ENCODE measurements around the gene MAP2K4. TPM values are rescaled to one million over a fixed set of nuclear protein-coding genes. Genes with fewer than 3 reads are reported as not detected.

Gene MAP2K4
- total RNA-seq, 1 donor: 39.3 TPM

DNA sequence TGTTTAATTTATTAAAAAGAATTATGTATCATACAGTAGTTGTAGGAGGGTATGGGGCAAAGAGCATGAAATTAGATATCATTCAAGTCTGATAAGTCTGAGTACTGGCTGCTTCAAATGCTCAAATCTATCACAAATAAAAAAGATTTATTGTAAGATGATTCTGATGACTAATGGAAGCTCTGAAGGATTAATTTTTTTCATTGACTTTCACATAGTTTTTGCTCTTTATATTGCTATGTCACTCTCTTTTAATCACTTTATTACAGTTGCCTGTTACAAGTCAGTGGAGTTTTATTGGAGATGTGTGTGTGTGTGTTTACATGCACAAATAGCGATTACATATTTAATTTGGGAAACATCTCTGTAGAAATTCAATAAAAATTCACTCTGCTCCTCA, 15.0 kb downstream of the MAP2K4 start:
- DNase-seq (ENCODE audit: low read depth): no peak
- no peak overlapping the region for H3K4me3 ChIP-seq (ENCODE audit: low read depth, low read length)
- TF ChIP-seq, protein P1, sequence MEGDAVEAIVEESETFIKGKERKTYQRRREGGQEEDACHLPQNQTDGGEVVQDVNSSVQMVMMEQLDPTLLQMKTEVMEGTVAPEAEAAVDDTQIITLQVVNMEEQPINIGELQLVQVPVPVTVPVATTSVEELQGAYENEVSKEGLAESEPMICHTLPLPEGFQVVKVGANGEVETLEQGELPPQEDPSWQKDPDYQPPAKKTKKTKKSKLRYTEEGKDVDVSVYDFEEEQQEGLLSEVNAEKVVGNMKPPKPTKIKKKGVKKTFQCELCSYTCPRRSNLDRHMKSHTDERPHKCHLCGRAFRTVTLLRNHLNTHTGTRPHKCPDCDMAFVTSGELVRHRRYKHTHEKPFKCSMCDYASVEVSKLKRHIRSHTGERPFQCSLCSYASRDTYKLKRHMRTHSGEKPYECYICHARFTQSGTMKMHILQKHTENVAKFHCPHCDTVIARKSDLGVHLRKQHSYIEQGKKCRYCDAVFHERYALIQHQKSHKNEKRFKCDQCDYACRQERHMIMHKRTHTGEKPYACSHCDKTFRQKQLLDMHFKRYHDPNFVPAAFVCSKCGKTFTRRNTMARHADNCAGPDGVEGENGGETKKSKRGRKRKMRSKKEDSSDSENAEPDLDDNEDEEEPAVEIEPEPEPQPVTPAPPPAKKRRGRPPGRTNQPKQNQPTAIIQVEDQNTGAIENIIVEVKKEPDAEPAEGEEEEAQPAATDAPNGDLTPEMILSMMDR (IDR thresholded peaks at IDR 0.05; ENCODE audit: insufficient read depth, low read depth, low read length): no peak

DNA sequence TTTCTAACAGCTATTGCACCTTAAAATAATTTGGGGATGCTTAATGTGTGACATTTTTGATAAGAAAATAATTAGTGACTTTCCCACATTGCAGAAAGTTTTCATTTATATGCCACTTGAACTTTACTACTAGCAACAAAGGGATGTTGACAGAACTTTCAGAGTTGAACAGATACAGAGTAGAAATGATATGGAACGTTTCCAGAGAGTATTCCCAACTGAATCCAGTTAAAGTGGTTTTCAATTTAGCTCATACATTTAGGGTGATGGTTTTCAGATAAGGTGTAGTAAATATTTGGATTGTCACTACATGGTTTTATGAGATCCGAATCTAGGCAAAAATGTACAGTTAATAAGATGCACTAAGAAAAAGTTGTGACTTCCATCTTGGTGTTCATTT, 17.3 kb downstream of the MAP2K4 start:
- DNase-seq (ENCODE audit: low read depth): no peak
- no peak overlapping the region for H3K4me3 ChIP-seq (ENCODE audit: low read depth, low read length)
- TF ChIP-seq, protein P1 (IDR thresholded peaks at IDR 0.05; ENCODE audit: insufficient read depth, low read depth, low read length): no peak

DNA sequence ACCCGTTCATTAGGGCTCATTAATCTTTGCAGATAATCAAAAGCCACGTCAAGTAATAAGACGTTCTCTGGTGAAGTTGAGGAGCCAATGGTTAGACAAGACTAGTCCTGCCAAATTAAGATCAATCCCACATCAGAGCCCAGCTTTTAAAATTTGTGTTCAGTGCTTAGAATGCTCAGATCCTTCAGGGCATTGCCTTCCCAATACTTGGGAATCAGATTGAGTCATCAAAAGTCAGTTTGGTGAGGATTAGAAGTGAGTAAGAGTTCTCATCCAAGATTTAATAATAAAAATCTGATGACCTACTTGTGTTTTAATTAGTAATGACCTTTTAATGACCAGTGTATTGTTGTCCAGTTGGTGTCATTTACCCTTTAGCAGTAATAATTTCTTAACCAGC, 19.8 kb downstream of the MAP2K4 start:
- no peak overlapping the region for H3K4me3 ChIP-seq (ENCODE audit: low read depth, low read length)
- no peak for DNase-seq (ENCODE audit: low read depth)
- TF ChIP-seq, protein P1 (IDR thresholded peaks at IDR 0.05; ENCODE audit: insufficient read depth, low read depth, low read length): no peak

DNA sequence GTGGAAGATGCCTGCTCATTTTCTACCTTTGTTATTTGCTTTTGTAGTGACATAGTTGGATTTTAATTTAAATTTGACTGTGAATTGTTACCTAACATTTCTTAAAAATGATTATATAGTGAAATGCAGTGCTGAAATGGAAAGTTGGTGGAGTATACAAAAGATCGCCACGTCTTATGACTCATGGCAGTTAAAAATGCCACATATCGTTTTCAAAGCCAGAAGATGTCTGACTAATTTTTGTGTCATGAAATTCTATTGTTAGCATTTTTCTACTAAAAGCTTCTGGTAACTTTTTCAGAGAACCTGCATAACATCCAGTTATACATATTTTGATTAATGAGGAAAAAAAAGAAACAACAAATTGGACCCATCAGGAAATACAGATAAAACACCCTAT, 20.6 kb downstream of the MAP2K4 start:
- TF ChIP-seq, protein P1 (IDR thresholded peaks at IDR 0.05; ENCODE audit: insufficient read depth, low read depth, low read length): no peak
- DNase-seq (ENCODE audit: low read depth): peak; percentile 64
- no peak overlapping the region for H3K4me3 ChIP-seq (ENCODE audit: low read depth, low read length)

DNA sequence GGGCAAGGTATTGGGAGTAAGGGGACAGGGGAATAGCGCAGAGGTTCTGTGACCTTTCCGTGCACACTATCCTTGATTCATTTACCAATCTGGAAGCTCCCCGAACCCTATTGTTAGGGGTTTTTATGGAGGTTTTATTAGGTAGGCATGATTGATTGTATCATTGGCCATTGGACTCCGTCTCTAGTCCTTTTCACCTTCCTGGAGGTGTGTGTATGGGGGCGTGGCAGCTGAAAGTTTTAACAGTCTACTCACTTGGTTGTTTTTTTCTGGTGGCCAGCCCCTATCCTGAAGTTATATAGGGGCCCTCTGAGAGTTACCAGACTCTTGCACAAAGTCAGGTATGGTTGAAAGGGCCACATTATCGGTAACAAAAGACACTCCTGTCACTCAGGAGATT, 23.0 kb downstream of the MAP2K4 start:
- TF ChIP-seq, protein P1 (IDR thresholded peaks at IDR 0.05; ENCODE audit: insufficient read depth, low read depth, low read length): no peak
- no peak for DNase-seq (ENCODE audit: low read depth)
- no peak overlapping the region for H3K4me3 ChIP-seq (ENCODE audit: low read depth, low read length)

DNA sequence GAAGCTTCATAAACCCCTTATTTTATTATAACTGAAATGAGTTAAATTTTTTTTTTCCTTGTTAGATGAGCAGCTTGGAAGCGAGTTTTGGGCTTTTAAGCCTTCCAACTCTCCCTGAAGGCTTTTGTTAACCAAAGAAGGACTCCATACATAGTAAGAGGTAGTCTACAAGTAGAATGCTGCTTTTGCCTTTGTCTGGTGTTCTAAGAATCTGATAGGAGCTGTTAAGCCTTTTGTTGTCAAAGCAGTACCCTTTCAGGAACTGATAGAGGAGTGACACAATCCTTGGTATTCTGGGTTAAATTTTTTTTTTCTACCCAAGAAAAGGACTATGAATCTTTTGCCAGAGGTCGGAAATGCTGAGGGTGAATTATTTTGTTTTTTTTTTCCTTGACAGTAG, 26.1 kb downstream of the MAP2K4 start:
- TF ChIP-seq, protein P1 (IDR thresholded peaks at IDR 0.05; ENCODE audit: insufficient read depth, low read depth, low read length): no peak

DNA sequence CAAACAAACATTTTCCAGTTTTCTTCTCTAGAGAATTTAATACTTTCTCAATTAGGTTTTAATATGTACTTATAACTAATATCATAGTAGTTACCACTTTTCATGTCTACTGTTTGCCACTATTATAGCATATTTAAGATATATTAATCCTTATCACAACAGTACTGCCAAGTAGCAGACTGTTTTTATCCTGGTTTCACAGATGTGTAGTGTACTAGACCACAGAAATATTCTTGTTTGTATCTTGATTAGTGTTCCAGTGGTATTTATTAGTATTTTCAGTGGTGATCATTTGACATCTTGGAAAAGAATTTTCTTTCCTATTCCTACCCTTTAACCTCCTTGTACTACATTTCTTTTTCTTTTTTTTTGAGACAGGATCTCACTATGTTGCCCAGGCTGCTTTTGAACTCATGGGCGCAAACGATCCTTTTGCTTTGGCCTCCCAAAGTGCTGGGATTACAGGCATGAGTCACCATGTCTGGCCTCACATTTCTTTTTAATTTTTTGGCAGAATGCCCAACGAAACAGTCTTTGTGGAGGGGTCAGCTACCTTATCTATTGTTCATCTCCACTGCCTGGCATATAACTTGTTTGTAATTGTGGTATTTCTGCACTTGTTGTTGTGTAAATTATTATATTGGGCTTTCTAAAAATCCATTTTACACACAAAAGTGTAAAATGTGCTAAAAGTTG, 27.2 kb downstream of the MAP2K4 start:
- no peak for DNase-seq (ENCODE audit: low read depth)
- TF ChIP-seq, protein P1 (IDR thresholded peaks at IDR 0.05; ENCODE audit: insufficient read depth, low read depth, low read length): no peak
- no peak overlapping the region for H3K4me3 ChIP-seq (ENCODE audit: low read depth, low read length)

More for the DNA sequence above, 26.1 kb downstream of the MAP2K4 start:
- no peak for DNase-seq (ENCODE audit: low read depth)
- no peak overlapping the region for H3K4me3 ChIP-seq (ENCODE audit: low read depth, low read length)
